H9 (cell line): ENCODE data around the gene ING5. TPM values are rescaled to one million over a fixed set of nuclear protein-coding genes. Genes with fewer than 3 reads are reported as not detected.
"Not testable (repeated sequence)": the region's sequence is repeated elsewhere in the genome, so short reads cannot be mapped to it uniquely, and the experiment has no call there.

Experiments used
- DNase-seq: peaks from one replicate; pipeline ENCODE4 v3.0.0-alpha.2; 2017
- H2AFZ ChIP-seq: one replicate; pipeline ENCODE4 v1.6.1; 2013; ENCODE audit warnings: mild to moderate bottlenecking, low read length, control low read depth, moderate library complexity
- H2AK5ac ChIP-seq: 2 replicates; pipeline ENCODE4 v1.6.1; 2013; ENCODE audit warnings: low read length, control low read depth, mixed read lengths; ENCODE audit not compliant: insufficient read length
- H2BK120ac ChIP-seq: one replicate; pipeline ENCODE4 v1.6.1; 2013; ENCODE audit warnings: low read depth, mild to moderate bottlenecking, low read length, control low read depth, inconsistent platforms; ENCODE audit not compliant: poor library complexity, severe bottlenecking
- H2BK12ac ChIP-seq: 2 replicates; pipeline ENCODE4 v1.6.1; 2013; ENCODE audit warnings: low read length, control low read depth, mixed read lengths, low read depth; ENCODE audit not compliant: insufficient read length
- H2BK15ac ChIP-seq: 2 replicates; pipeline ENCODE4 v1.6.1; 2013; ENCODE audit warnings: low read depth, low read length, control low read depth
- H2BK20ac ChIP-seq: one replicate; pipeline ENCODE4 v1.6.1; 2013; ENCODE audit warnings: low read depth, mild to moderate bottlenecking, low read length, control low read depth, inconsistent platforms; ENCODE audit not compliant: poor library complexity, severe bottlenecking
- H2BK5ac ChIP-seq: 2 replicates; pipeline ENCODE4 v1.6.1; 2013; ENCODE audit warnings: low read length, control low read depth, mixed read lengths; ENCODE audit not compliant: insufficient read length
- H3K14ac ChIP-seq: 2 replicates; pipeline ENCODE4 v1.6.1; 2013; ENCODE audit warnings: low read length, control low read depth; ENCODE audit not compliant: insufficient read depth
- H3K18ac ChIP-seq: 2 replicates; pipeline ENCODE4 v1.6.1; 2013; ENCODE audit warnings: low read depth, mild to moderate bottlenecking, mixed read lengths, low read length, control low read depth; ENCODE audit not compliant: insufficient read length
- H3K23ac ChIP-seq: 2 replicates; pipeline ENCODE4 v1.6.1; 2013; ENCODE audit warnings: low read length, control low read depth, mixed read lengths, low read depth; ENCODE audit not compliant: insufficient read length
- H3K23me2 ChIP-seq: 2 replicates; pipeline ENCODE4 v1.6.1; 2013; ENCODE audit warnings: low read depth, mild to moderate bottlenecking, mixed read lengths, low read length, control low read depth; ENCODE audit not compliant: insufficient read length, poor library complexity, severe bottlenecking
- H3K27ac ChIP-seq: 2 replicates; pipeline ENCODE4 v1.5.1; 2013; ENCODE audit warnings: low read length, control low read depth, mixed read lengths, low read depth; ENCODE audit not compliant: insufficient read length
- H3K27me3 ChIP-seq: 2 replicates; pipeline ENCODE4 v1.6.1; 2013; ENCODE audit warnings: low read length, control low read depth, inconsistent platforms; ENCODE audit not compliant: insufficient read depth
- H3K4ac ChIP-seq: 2 replicates; pipeline ENCODE4 v1.6.1; 2013; ENCODE audit warnings: low read depth, mild to moderate bottlenecking, control low read depth, inconsistent platforms, low read length, moderate library complexity
- H3K4me1 ChIP-seq: 2 replicates; pipeline ENCODE4 v1.6.1; 2013; ENCODE audit warnings: low read length, control low read depth, inconsistent platforms; ENCODE audit not compliant: insufficient read depth
- H3K4me2 ChIP-seq: 2 replicates; pipeline ENCODE4 v1.6.1; 2013; ENCODE audit warnings: low read length, control low read depth, mixed read lengths; ENCODE audit not compliant: insufficient read length, insufficient read depth
- H3K56ac ChIP-seq: 2 replicates; pipeline ENCODE4 v1.6.1; 2013; ENCODE audit warnings: low read depth, mild to moderate bottlenecking, mixed read lengths, low read length, control low read depth; ENCODE audit not compliant: insufficient read length
- H3K79me1 ChIP-seq: 2 replicates; pipeline ENCODE4 v1.6.1; 2013; ENCODE audit warnings: low read depth, mild to moderate bottlenecking, moderate library complexity, low read length, control low read depth, inconsistent platforms; ENCODE audit not compliant: insufficient read depth, poor library complexity, severe bottlenecking
- H3K79me2 ChIP-seq: 2 replicates; pipeline ENCODE4 v1.6.1; 2013; ENCODE audit warnings: low read length, control low read depth, inconsistent platforms; ENCODE audit not compliant: insufficient read depth
- H3K9ac ChIP-seq: 2 replicates; pipeline ENCODE4 v1.6.1; 2013; ENCODE audit warnings: low read length, control low read depth, mixed read lengths; ENCODE audit not compliant: insufficient read length; ENCODE audit errors: extremely low read depth
- H3K9me3 ChIP-seq: one replicate; pipeline ENCODE4 v1.6.1; 2013; ENCODE audit warnings: low read depth, low read length, inconsistent platforms; ENCODE audit not compliant: control insufficient read depth
- H3T11ph ChIP-seq: one replicate; pipeline ENCODE4 v1.6.1; 2013; ENCODE audit warnings: mild to moderate bottlenecking, low read length, control low read depth, inconsistent platforms
- H4K20me1 ChIP-seq: one replicate; pipeline ENCODE4 v1.6.1; 2013; ENCODE audit not compliant: control insufficient read depth, insufficient read length, insufficient read depth
- H4K5ac ChIP-seq: 2 replicates; pipeline ENCODE4 v1.6.1; 2013; ENCODE audit warnings: low read depth, mild to moderate bottlenecking, mixed read lengths, low read length, control low read depth; ENCODE audit not compliant: insufficient read length
- H4K8ac ChIP-seq: replicated peaks from 2 replicates; pipeline ENCODE4 v1.6.1; 2013; ENCODE audit warnings: low read length, control low read depth, mixed read lengths, low read depth; ENCODE audit not compliant: insufficient read length
- H4K91ac ChIP-seq: 2 replicates; pipeline ENCODE4 v1.6.1; 2013; ENCODE audit warnings: low read depth, mild to moderate bottlenecking, moderate library complexity, mixed read lengths, low read length, control low read depth; ENCODE audit not compliant: insufficient read length
- H3K27ac Mint-ChIP-seq, 3 experiments: 2 replicates in 2 of 3; 3 replicates in 1 of 3; pipeline ENCODE4 v1.8.0; 2020 to 2021; ENCODE audit warnings: mixed read lengths in 3 of 3, mild to moderate bottlenecking in 1 of 3, moderate library complexity in 1 of 3
- H3K27me3 Mint-ChIP-seq: 2 replicates; pipeline ENCODE4 v1.8.0; 2021; ENCODE audit warnings: low read depth, mild to moderate bottlenecking, moderate library complexity, mixed read lengths
- H3K36me3 Mint-ChIP-seq, 3 experiments: 2 replicates in 2 of 3; 3 replicates in 1 of 3; pipeline ENCODE4 v1.8.0; 2020 to 2021; ENCODE audit warnings: low read depth in 3 of 3, mixed read lengths in 3 of 3; ENCODE audit not compliant: insufficient read depth in 1 of 3
- H3K4me1 Mint-ChIP-seq, 2 experiments: 2 replicates each; pipeline ENCODE4 v1.8.0; 2020; ENCODE audit warnings: mixed read lengths in 2 of 2
- H3K4me3 Mint-ChIP-seq, 2 experiments: 2 replicates in 1 of 2; 3 replicates in 1 of 2; pipeline ENCODE4 v1.8.0; 2020 to 2021; ENCODE audit warnings: mild to moderate bottlenecking in 2 of 2, mixed read lengths in 2 of 2, moderate library complexity in 1 of 2
- H3K9me3 Mint-ChIP-seq, 2 experiments: 2 replicates in 1 of 2; 3 replicates in 1 of 2; pipeline ENCODE4 v1.8.0; 2020; ENCODE audit warnings: mild to moderate bottlenecking in 2 of 2, mixed read lengths in 2 of 2, moderate library complexity in 1 of 2
- CTCF ChIP-seq: fragments of 200-600 bp; sonication (generic); conservative IDR thresholded peaks from 3 replicates; pipeline ENCODE4 v1.8.0; 2021; ENCODE audit warnings: antibody characterized with exemption, mild to moderate bottlenecking
- WGBS: extraction: QIAGEN DNeasy Blood & Tissue Kit; methylation state at CpG from one replicate; pipeline ENCODE4 v1.1.7; 2013; ENCODE audit warnings: missing lambda C conversion rate, low lambda C conversion rate, mixed read lengths; ENCODE audit not compliant: insufficient read length; ENCODE audit errors: extremely low coverage; 5-methylcytosine and 5-hydroxymethylcytosine counted together
- total RNA-seq: library from RNA; stranded (reverse); gene quantifications from 2 replicates; pipeline ENCODE4 v1.2.1, GENCODE V29; 2021

Gene ING5
- total RNA-seq, 1 experiment from 2014 or later = 66.0 TPM

GRCh38 chr2:241742320-241742939 is 40.6 kb downstream of the ING5 start:
- no peak overlapping the region for H4K8ac ChIP-seq
- no peak overlapping the region for H2BK15ac ChIP-seq
- H3T11ph ChIP-seq = no peak overlapping the region
- H3K23me2 ChIP-seq = no peaks in the 10 kb centered on the region
- no peak overlapping the region for H3K23ac ChIP-seq
- H3K4me1 Mint-ChIP-seq = no peaks in the 10 kb centered on the region
- no peak overlapping the region for H3K4me2 ChIP-seq
- no peak overlapping the region for H3K9ac ChIP-seq
- no peak overlapping the region for H2AFZ ChIP-seq
- no peaks in the 10 kb centered on the region for H3K27me3 Mint-ChIP-seq
- H3K18ac ChIP-seq = no peak overlapping the region
- H3K36me3 Mint-ChIP-seq = peaks cover 16 to 28% (median 24%) of the 10 kb centered on the region in 3 experiments; a peak in 6 of 7 replicates
- H3K9me3 Mint-ChIP-seq = no peaks in the 10 kb centered on the region; a peak in 2 of 5 replicates
- H3K56ac ChIP-seq = no peak overlapping the region
- WGBS = no CpG with 5 or more reads among the region's 28 CpGs
- no peak overlapping the region for H2BK120ac ChIP-seq
- no peak for TF ChIP-seq CTCF
- H3K4ac ChIP-seq = no peak overlapping the region
- no peak overlapping the region for H2AK5ac ChIP-seq
- no peak overlapping the region for H2BK12ac ChIP-seq
- H3K4me3 Mint-ChIP-seq = no peak overlapping the region
- H3K79me2 ChIP-seq = no peaks in the 10 kb centered on the region
- no peak overlapping the region for H4K5ac ChIP-seq
- H4K20me1 ChIP-seq = no peaks in the 10 kb centered on the region
- H4K91ac ChIP-seq = no peak overlapping the region
- no peaks in the 10 kb centered on the region for H3K27me3 ChIP-seq
- no peaks in the 10 kb centered on the region for H3K4me1 ChIP-seq
- H3K14ac ChIP-seq = no peak overlapping the region
- H2BK20ac ChIP-seq = no peak overlapping the region
- H2BK5ac ChIP-seq = no peak overlapping the region
- peak overlapping the region in 1 of 3 experiments; percentile 40; a peak in 1 of 7 replicates for H3K27ac Mint-ChIP-seq
- H3K27ac ChIP-seq = no peak overlapping the region
- no peaks in the 10 kb centered on the region for H3K9me3 ChIP-seq
- no peak for DNase-seq
- no peaks in the 10 kb centered on the region for H3K79me1 ChIP-seq

GRCh38 chr2:241743008-241743407 is 41.2 kb downstream of the ING5 start:
- H2BK5ac ChIP-seq, H3K79me2 ChIP-seq, H3K18ac ChIP-seq, H3K27me3 ChIP-seq, H3K23ac ChIP-seq, H3K9me3 ChIP-seq, H3K56ac ChIP-seq, H4K91ac ChIP-seq, H4K8ac ChIP-seq, H3K4me1 ChIP-seq, H4K5ac ChIP-seq, H3T11ph ChIP-seq, H2BK20ac ChIP-seq, DNase-seq, H3K9me3 Mint-ChIP-seq, H2BK120ac ChIP-seq, H2AK5ac ChIP-seq, H2BK12ac ChIP-seq, H3K27ac ChIP-seq, H3K4me3 Mint-ChIP-seq, H4K20me1 ChIP-seq, H2AFZ ChIP-seq, H3K4me2 ChIP-seq, H3K27me3 Mint-ChIP-seq, H3K4ac ChIP-seq, H3K4me1 Mint-ChIP-seq, H2BK15ac ChIP-seq, H3K9ac ChIP-seq, H3K14ac ChIP-seq, H3K79me1 ChIP-seq, H3K23me2 ChIP-seq: not testable (repeated sequence)
- WGBS = no CpG with 5 or more reads among the region's 15 CpGs
- Mint-ChIP-seq H3K36me3 (peaks cover 16 to 28% (median 24%) of the 10 kb centered on the region in 3 experiments; a peak in 6 of 7 replicates), H3K27ac (peak overlapping the region in 1 of 3 experiments; percentile 13; a peak in 1 of 7 replicates)
